ENCODE results near the gene BRWD1.

- TF ChIP-seq CTCF (IDR thresholded peaks at IDR 0.05) (no peak), POLR2A (IDR thresholded peaks at IDR 0.05) (no peak), EP300 (IDR thresholded peaks at IDR 0.05) (no peak)
Observed at GRCh38 chr21:39341249-39341923, 28.0 kb upstream of the BRWD1 start.
